CD4-positive, alpha-beta T cell treated with Interleukin-2 at 100 ng/mL for 4 hours (primary cell): ENCODE measurements around the gene UQCRH.
"Not testable (repeated sequence)": the region's sequence is repeated elsewhere in the genome, so short reads cannot be mapped to it uniquely, and the experiment has no call there.

Experiments
- DNase-seq: peaks from one replicate; pipeline ENCODE4 v3.0.0-alpha.2; 2020; ENCODE audit warnings: low spot score

Gene UQCRH

GRCh38 chr1:46333300-46334029 lies 30.0 kb downstream of the UQCRH start:
- no peak for DNase-seq

GRCh38 chr1:46334030-46334384 lies 30.5 kb downstream of the UQCRH start:
- no peak for DNase-seq

- DNase-seq: no peak
Measured at GRCh38 chr1:46335081-46335480, 31.6 kb downstream of the UQCRH start.

GRCh38 chr1:46337409-46337808 lies 33.9 kb downstream of the UQCRH start:
- not testable (repeated sequence) for DNase-seq

GRCh38 chr1:46340404-46341221 lies 37.1 kb downstream of the UQCRH start, which contains the start of gene NSUN4:
NSUN4 (plus strand) TSS chr1:46340807; CDS start chr1:46340827, 20 bp downstream.
- DNase-seq: peak; percentile 84

- DNase-seq: no peak
Measured at GRCh38 chr1:46341222-46342083, 38.0 kb downstream of the UQCRH start.

- DNase-seq: peak; percentile 10
Measured at GRCh38 chr1:46342084-46342656, 38.7 kb downstream of the UQCRH start.

GRCh38 chr1:46342677-46343350 lies 39.3 kb downstream of the UQCRH start:
- no peak for DNase-seq

- DNase-seq: no peak
Measured at GRCh38 chr1:46343351-46343695, 39.8 kb downstream of the UQCRH start.

GRCh38 chr1:46343705-46344104 lies 40.2 kb downstream of the UQCRH start:
- no peak for DNase-seq

GRCh38 chr1:46344481-46344880 lies 41.0 kb downstream of the UQCRH start:
- no peak for DNase-seq

GRCh38 chr1:46345281-46345680 lies 41.8 kb downstream of the UQCRH start:
- DNase-seq: no peak

GRCh38 chr1:46352363-46352762 lies 48.9 kb downstream of the UQCRH start:
- no peak for DNase-seq

GRCh38 chr1:46355920-46356319 lies 52.4 kb downstream of the UQCRH start:
- DNase-seq: not testable (repeated sequence)

GRCh38 chr1:46362158-46362557 lies 58.7 kb downstream of the UQCRH start:
- DNase-seq: no peak

- DNase-seq: no peak
Measured at GRCh38 chr1:46363121-46363520, 59.6 kb downstream of the UQCRH start.

GRCh38 chr1:46364612-46365011 lies 61.1 kb downstream of the UQCRH start:
- no peak for DNase-seq

GRCh38 chr1:46365796-46366195 lies 62.3 kb downstream of the UQCRH start:
- DNase-seq: not testable (repeated sequence)
